CD4-positive, alpha-beta T cell treated with Interleukin-1 beta for 1 hour (primary cell): ENCODE measurements around the gene CPNE9.
A peak's percentile ranks its signal among the peaks of the same experiment; 100 is the strongest.

Experiments used
- DNase-seq, 2 donors: peaks; one replicate each; pipeline ENCODE4 v3.0.0-alpha.2; 2020 to 2022

CPNE9 gene

GRCh38 chr3:9687514-9687913 is 16.1 kb upstream of the CPNE9 start:
- no peak for DNase-seq

- no peak for DNase-seq
Observed at GRCh38 chr3:9688961-9689360, 14.7 kb upstream of the CPNE9 start.

GRCh38 chr3:9689757-9690156 is 13.9 kb upstream of the CPNE9 start:
- no peak for DNase-seq

GRCh38 chr3:9690451-9691450 is 12.9 kb upstream of the CPNE9 start:
- peak in 1 of 2 donors; percentile 27 for DNase-seq

GRCh38 chr3:9691636-9692035 is 12.0 kb upstream of the CPNE9 start:
- no peak for DNase-seq

- DNase-seq: no peak
Observed at GRCh38 chr3:9692416-9692815, 11.2 kb upstream of the CPNE9 start.

GRCh38 chr3:9695345-9695744 is 8.3 kb upstream of the CPNE9 start:
- DNase-seq: no peak

- no peak for DNase-seq
Observed at GRCh38 chr3:9695746-9696145, 7.9 kb upstream of the CPNE9 start.

- DNase-seq: no peak
Observed at GRCh38 chr3:9696480-9697220, 7.0 kb upstream of the CPNE9 start.

- no peak for DNase-seq
Observed at GRCh38 chr3:9697892-9698291, 5.7 kb upstream of the CPNE9 start.

- DNase-seq: no peak
Observed at GRCh38 chr3:9698293-9698692, 5.3 kb upstream of the CPNE9 start.

- no peak for DNase-seq
Observed at GRCh38 chr3:9700536-9700935, 3.1 kb upstream of the CPNE9 start.

- DNase-seq: no peak
Observed at GRCh38 chr3:9701006-9701405, 2.6 kb upstream of the CPNE9 start.

GRCh38 chr3:9701711-9702110 is 1.9 kb upstream of the CPNE9 start:
- no peak for DNase-seq

GRCh38 chr3:9703240-9703639 is 393 bp upstream of the CPNE9 start:
- DNase-seq: no peak

GRCh38 chr3:9704347-9705322 is 1.0 kb downstream of the CPNE9 start:
- no peak for DNase-seq

- DNase-seq: no peak
Observed at GRCh38 chr3:9710174-9710739, 6.6 kb downstream of the CPNE9 start.

GRCh38 chr3:9712415-9712814 is 8.8 kb downstream of the CPNE9 start:
- DNase-seq: no peak

GRCh38 chr3:9713142-9713541 is 9.5 kb downstream of the CPNE9 start:
- no peak for DNase-seq

- no peak for DNase-seq
Observed at GRCh38 chr3:9715136-9715535, 11.5 kb downstream of the CPNE9 start.

GRCh38 chr3:9715764-9716437 is 12.3 kb downstream of the CPNE9 start:
- DNase-seq: peak; percentile 38 to 68
